ENCODE results near the gene CCL15. TPM values are rescaled to one million over a fixed set of nuclear protein-coding genes. Genes with fewer than 3 reads are reported as not detected.

Gene CCL15
- total and polyA plus RNA-seq, 2 experiments from 2014 or later = not detected

DNA sequence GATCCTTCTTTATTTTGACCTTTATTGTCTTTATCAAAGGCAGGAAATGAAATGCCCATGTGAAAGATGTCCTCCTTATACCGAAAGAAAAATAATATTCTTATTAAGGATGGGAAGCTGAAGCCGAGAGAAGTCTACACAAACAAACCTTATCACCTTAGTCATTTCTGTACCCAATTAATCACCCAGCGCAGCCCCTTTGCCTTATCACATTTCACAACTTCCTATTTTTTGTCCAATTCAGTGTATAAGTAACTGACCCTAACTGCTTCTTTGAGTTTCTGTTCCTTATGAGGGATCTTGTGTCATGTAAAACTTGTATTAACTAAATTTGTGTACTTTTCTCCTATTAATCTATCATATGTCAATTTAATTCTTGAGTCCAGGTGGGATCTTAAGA is 32.8 kb upstream of the CCL15 start:
- Histone ChIP-seq H3F3A (ENCODE audit: insufficient read depth) (no peaks in the 10 kb centered on the region), H3K4me2 (ENCODE audit: unreplicated experiment) (no peak overlapping the region), H3K9me3 (ENCODE audit: low read depth) (no peaks in the 10 kb centered on the region), H3K4me3 (no peak overlapping the region), H3K27ac (no peak overlapping the region), H3K9me2 (ENCODE audit: insufficient read depth) (no peaks in the 10 kb centered on the region), H4K20me1 (ENCODE audit: insufficient read depth) (no peaks in the 10 kb centered on the region), H3K27me3 (replicated peaks; ENCODE audit: insufficient read depth) (no peaks in the 10 kb centered on the region; the same call in 1 of the 2 replicates), H3K4me1 (ENCODE audit: insufficient read depth) (no peaks in the 10 kb centered on the region), H2AFZ (no peak overlapping the region), H3K9ac (no peak overlapping the region), H3K79me2 (ENCODE audit: insufficient read depth) (no peaks in the 10 kb centered on the region), H3K36me3 (ENCODE audit: low read depth) (no peaks in the 10 kb centered on the region)
- TF ChIP-seq EZH2 (IDR thresholded peaks at IDR 0.05; ENCODE audit: insufficient read depth, poor library complexity, severe bottlenecking) (no peak), EZH2phosphoT487 (IDR thresholded peaks at IDR 0.05; ENCODE audit: insufficient read depth, low read depth) (no peak)
- in situ Hi-C loops (cut with MboI) = no loop called here
- DNase-seq = no peak
- WGBS, 2 experiments (ENCODE audit: low coverage in 1 of 2, low lambda C conversion rate in 2 of 2, missing lambda C conversion rate in 2 of 2) = 24 to 25% methylated on average over 3 of the region's 3 CpGs

DNA sequence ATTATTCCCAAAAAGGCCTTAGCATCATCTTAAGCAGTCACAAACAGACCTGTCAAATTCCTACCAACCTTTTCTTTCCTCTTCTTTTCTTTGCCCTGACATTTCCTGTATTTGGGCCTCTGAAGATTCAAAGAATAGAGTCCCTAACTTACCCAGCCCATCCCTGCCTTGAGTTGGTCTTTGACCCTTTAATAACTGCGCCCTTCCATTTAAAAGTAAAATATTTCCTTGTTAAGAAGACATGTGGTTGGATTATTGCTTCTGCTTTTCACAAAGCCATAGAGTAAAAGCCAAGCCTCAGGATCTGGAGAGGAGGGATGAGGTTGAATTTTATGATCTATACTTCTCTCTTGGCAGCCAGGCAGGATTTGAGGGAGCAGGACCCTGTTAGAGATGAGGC is 29.6 kb upstream of the CCL15 start:
- no peak for TF ChIP-seq EZH2 (IDR thresholded peaks at IDR 0.05; ENCODE audit: insufficient read depth, poor library complexity, severe bottlenecking)
- no peak for TF ChIP-seq EZH2phosphoT487 (IDR thresholded peaks at IDR 0.05; ENCODE audit: insufficient read depth, low read depth)
- Histone ChIP-seq H3K36me3 (ENCODE audit: low read depth) (no peaks in the 10 kb centered on the region), H3K27me3 (replicated peaks; ENCODE audit: insufficient read depth) (no peaks in the 10 kb centered on the region; the same call in 1 of the 2 replicates), H3K9me2 (ENCODE audit: insufficient read depth) (no peaks in the 10 kb centered on the region), H3K9me3 (ENCODE audit: low read depth) (no peaks in the 10 kb centered on the region), H3K27ac (no peak overlapping the region), H3K9ac (no peak overlapping the region), H3F3A (ENCODE audit: insufficient read depth) (no peaks in the 10 kb centered on the region), H4K20me1 (ENCODE audit: insufficient read depth) (no peaks in the 10 kb centered on the region), H3K4me2 (ENCODE audit: unreplicated experiment) (no peak overlapping the region), H2AFZ (no peak overlapping the region), H3K4me1 (ENCODE audit: insufficient read depth) (no peaks in the 10 kb centered on the region), H3K4me3 (no peak overlapping the region), H3K79me2 (ENCODE audit: insufficient read depth) (no peaks in the 10 kb centered on the region)
- WGBS, 2 experiments (ENCODE audit: low coverage in 1 of 2, low lambda C conversion rate in 2 of 2, missing lambda C conversion rate in 2 of 2) = 33 to 46% methylated on average over 1 of the region's 1 CpG
- DNase-seq = no peak
- in situ Hi-C loops (cut with MboI) = no loop called here

DNA sequence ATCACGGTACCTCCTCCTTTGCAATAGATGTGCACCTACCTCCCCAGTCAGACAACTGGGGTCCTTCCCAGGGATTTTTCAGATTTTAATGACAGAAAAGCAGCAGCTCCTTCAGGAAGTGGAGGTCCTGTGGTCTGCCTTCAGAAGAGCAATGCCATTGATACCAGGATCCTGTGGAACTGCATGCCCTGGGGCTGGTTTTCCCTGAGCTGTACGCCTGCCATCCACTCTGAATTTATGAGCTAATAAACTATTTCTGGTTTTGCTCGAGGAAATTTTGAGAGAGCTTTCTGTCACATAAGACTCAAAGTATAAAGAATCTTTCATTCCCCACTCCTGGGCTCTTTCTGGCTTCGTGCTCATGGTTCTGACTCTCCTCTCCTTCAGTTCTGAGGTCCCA is 26.4 kb upstream of the CCL15 start:
- in situ Hi-C loops (cut with MboI) = no loop called here
- no peaks in the 10 kb centered on the region for H3K9me2 ChIP-seq (ENCODE audit: insufficient read depth)
- H3K4me3 ChIP-seq = no peak overlapping the region
- no peak for TF ChIP-seq EZH2 (IDR thresholded peaks at IDR 0.05; ENCODE audit: insufficient read depth, poor library complexity, severe bottlenecking)
- no peak for TF ChIP-seq EZH2phosphoT487 (IDR thresholded peaks at IDR 0.05; ENCODE audit: insufficient read depth, low read depth)
- H3K36me3 ChIP-seq (ENCODE audit: low read depth) = no peaks in the 10 kb centered on the region
- H3K4me1 ChIP-seq (ENCODE audit: insufficient read depth) = no peaks in the 10 kb centered on the region
- WGBS, 2 experiments (ENCODE audit: low coverage in 1 of 2, low lambda C conversion rate in 2 of 2, missing lambda C conversion rate in 2 of 2) = 10 to 11% methylated on average over 4 of the region's 4 CpGs
- no peak overlapping the region for H3K27ac ChIP-seq
- H3K79me2 ChIP-seq (ENCODE audit: insufficient read depth) = no peaks in the 10 kb centered on the region
- no peak overlapping the region for H3K9ac ChIP-seq
- no peak for DNase-seq
- no peaks in the 10 kb centered on the region for H3K9me3 ChIP-seq (ENCODE audit: low read depth)
- H3F3A ChIP-seq (ENCODE audit: insufficient read depth) = no peaks in the 10 kb centered on the region
- H4K20me1 ChIP-seq (ENCODE audit: insufficient read depth) = no peaks in the 10 kb centered on the region
- H3K27me3 ChIP-seq (replicated peaks; ENCODE audit: insufficient read depth) = no peaks in the 10 kb centered on the region
- H3K4me2 ChIP-seq (ENCODE audit: unreplicated experiment) = no peak overlapping the region
- no peak overlapping the region for H2AFZ ChIP-seq

DNA sequence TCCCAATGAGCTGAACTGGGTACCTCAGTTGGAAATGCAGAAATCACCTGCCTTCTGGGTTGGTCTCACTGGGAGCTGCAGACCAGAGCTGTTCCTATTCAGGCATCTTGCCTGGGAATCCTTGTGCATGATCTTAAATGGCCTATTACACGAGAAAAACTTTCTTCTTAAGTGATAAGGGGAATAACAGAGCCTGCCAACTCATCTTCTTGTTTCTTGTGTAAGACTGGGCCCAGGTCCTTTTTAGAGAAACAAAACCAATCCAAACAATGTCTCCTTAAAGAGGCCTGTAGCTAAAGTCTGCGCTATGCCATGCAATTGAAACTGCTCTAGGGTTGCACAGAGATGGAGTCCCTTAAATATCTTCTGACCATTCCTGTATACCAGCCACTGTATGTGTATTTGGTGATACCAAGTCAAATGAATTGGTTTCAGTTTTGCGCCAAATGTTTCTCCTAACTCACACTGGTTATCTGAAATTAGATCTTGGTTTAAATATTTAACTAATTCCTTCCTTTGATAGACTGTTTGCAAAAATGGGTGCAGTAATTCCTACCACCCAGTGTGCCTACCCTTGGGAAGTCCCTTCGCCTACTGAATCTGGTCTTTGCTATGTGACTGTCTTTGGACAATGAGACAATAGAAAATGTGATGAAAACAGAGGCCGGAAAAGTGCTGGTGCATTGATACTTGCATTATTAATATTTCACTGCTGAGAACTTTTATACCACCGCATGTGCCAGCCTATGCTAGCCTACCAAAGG is 22.9 kb upstream of the CCL15 start:
- TF ChIP-seq EZH2 (IDR thresholded peaks at IDR 0.05; ENCODE audit: insufficient read depth, poor library complexity, severe bottlenecking) (no peak), EZH2phosphoT487 (IDR thresholded peaks at IDR 0.05; ENCODE audit: insufficient read depth, low read depth) (no peak)
- no peaks in the 10 kb centered on the region for H4K20me1 ChIP-seq (ENCODE audit: insufficient read depth)

More for the DNA sequence above, 22.9 kb upstream of the CCL15 start:
- Histone ChIP-seq H2AFZ (no peak overlapping the region), H3K4me1 (ENCODE audit: insufficient read depth) (no peaks in the 10 kb centered on the region), H3K27me3 (replicated peaks; ENCODE audit: insufficient read depth) (no peaks in the 10 kb centered on the region), H3K27ac (no peak overlapping the region), H3K79me2 (ENCODE audit: insufficient read depth) (no peaks in the 10 kb centered on the region), H3K9me2 (ENCODE audit: insufficient read depth) (no peaks in the 10 kb centered on the region), H3K4me3 (no peak overlapping the region), H3K36me3 (ENCODE audit: low read depth) (no peaks in the 10 kb centered on the region), H3F3A (ENCODE audit: insufficient read depth) (no peaks in the 10 kb centered on the region), H3K9me3 (ENCODE audit: low read depth) (no peaks in the 10 kb centered on the region), H3K9ac (no peak overlapping the region), H3K4me2 (ENCODE audit: unreplicated experiment) (no peak overlapping the region)
- 35 to 36% methylated on average over 6 of the region's 6 CpGs for WGBS, 2 experiments (ENCODE audit: low coverage in 1 of 2, low lambda C conversion rate in 2 of 2, missing lambda C conversion rate in 2 of 2)
- no peak for DNase-seq
- in situ Hi-C loops (cut with MboI) = no loop called here

All from GM23248 (cell line).